22Rv1 (cell line): ENCODE measurements around the gene NAPEPLD.
"Not testable (repeated sequence)": the region's sequence is repeated elsewhere in the genome, so short reads cannot be mapped to it uniquely, and the experiment has no call there.

Source experiments
- H3K27ac ChIP-seq: fragments of 450-650 bp; 2 replicates; pipeline ENCODE4 v1.5.1; 2017
- CTCF ChIP-seq: fragments of 450-650 bp; IDR thresholded peaks from 2 replicates; pipeline ENCODE4 v1.5.1; 2017; ENCODE audit warnings: mild to moderate bottlenecking
- ZFX ChIP-seq: fragments of 450-650 bp; IDR thresholded peaks from 2 replicates; pipeline ENCODE4 v1.6.1; 2017; ENCODE audit warnings: antibody characterized with exemption, borderline replicate concordance

The NAPEPLD gene

GRCh38 chr7:103150192-103150591 lies 1.3 kb upstream of the NAPEPLD start:
- H3K27ac ChIP-seq: peak overlapping the region; percentile 97
- TF ChIP-seq CTCF (no peak), ZFX (no peak)

- TF ChIP-seq CTCF: no peak
- TF ChIP-seq ZFX: no peak
- H3K27ac ChIP-seq: peak overlapping the region; percentile 97
Observed at GRCh38 chr7:103149808-103150180, 895 bp upstream of the NAPEPLD start.

GRCh38 chr7:103148131-103148993 lies 537 bp downstream of the NAPEPLD start:
- TF ChIP-seq ZFX (no peak), CTCF (no peak)
- peak overlapping the region; percentile 97 for H3K27ac ChIP-seq

- not testable (repeated sequence) for H3K27ac ChIP-seq
Observed at GRCh38 chr7:103144754-103145153, 4.1 kb downstream of the NAPEPLD start.

- H3K27ac ChIP-seq: no peak overlapping the region
- TF ChIP-seq ZFX: no peak
- TF ChIP-seq CTCF: no peak
Observed at GRCh38 chr7:103143868-103144267, 5.0 kb downstream of the NAPEPLD start.

GRCh38 chr7:103142494-103142893 lies 6.4 kb downstream of the NAPEPLD start:
- TF ChIP-seq ZFX (no peak), CTCF (no peak)
- H3K27ac ChIP-seq: no peak overlapping the region

- no peak for TF ChIP-seq CTCF
- no peak for TF ChIP-seq ZFX
- H3K27ac ChIP-seq: no peak overlapping the region
Observed at GRCh38 chr7:103141753-103142404, 7.0 kb downstream of the NAPEPLD start.
